Glutamatergic neuron (in vitro differentiated cells): ENCODE measurements around the gene YJU2. TPM values are rescaled to one million over a fixed set of nuclear protein-coding genes. Genes with fewer than 3 reads are reported as not detected.

Experiments used
- DNase-seq: peaks from one replicate; pipeline ENCODE4 v3.0.0; 2022
- H3K27ac Mint-ChIP-seq: one replicate; pipeline ENCODE4 v1.8.0; 2020; ENCODE audit warnings: mild to moderate bottlenecking, mixed read lengths, inconsistent platforms; ENCODE audit not compliant: unreplicated experiment
- H3K27me3 Mint-ChIP-seq: one replicate; pipeline ENCODE4 v1.8.0; 2020; ENCODE audit warnings: mild to moderate bottlenecking, moderate library complexity, mixed read lengths, inconsistent platforms; ENCODE audit not compliant: unreplicated experiment
- H3K36me3 Mint-ChIP-seq: one replicate; pipeline ENCODE4 v1.8.0; 2020; ENCODE audit warnings: mild to moderate bottlenecking, mixed read lengths, inconsistent platforms; ENCODE audit not compliant: unreplicated experiment
- H3K4me1 Mint-ChIP-seq: one replicate; pipeline ENCODE4 v1.8.0; 2020; ENCODE audit warnings: mild to moderate bottlenecking, low read depth, mixed read lengths, inconsistent platforms; ENCODE audit not compliant: unreplicated experiment
- H3K4me3 Mint-ChIP-seq: one replicate; pipeline ENCODE4 v1.8.0; 2020; ENCODE audit warnings: mild to moderate bottlenecking, mixed read lengths, inconsistent platforms; ENCODE audit not compliant: unreplicated experiment
- H3K9me3 Mint-ChIP-seq: one replicate; pipeline ENCODE4 v1.8.0; 2020; ENCODE audit warnings: mild to moderate bottlenecking, moderate library complexity, mixed read lengths, inconsistent platforms; ENCODE audit not compliant: unreplicated experiment
- CTCF ChIP-seq: fragments of 200-600 bp; sonication (generic); IDR thresholded peaks from one replicate; pipeline ENCODE4 v1.5.0; 2021; ENCODE audit not compliant: partially characterized antibody, unreplicated experiment
- total RNA-seq: library from RNA; stranded (reverse); fragmentation: NEBNext Ultra II Directional; extraction: Animal tissue kit (Norgen Biotek cat#: 25700); gene quantifications from one replicate; pipeline ENCODE4 v1.2.1, GENCODE V29; 2021; ENCODE audit not compliant: unreplicated experiment

YJU2 gene
- total RNA-seq, 1 donor from 2014 or later: 18.7 TPM

GRCh38 chr19:4256563-4256962 is 9.7 kb downstream of the YJU2 start:
- Mint-ChIP-seq H3K4me3 (no peak overlapping the region), H3K4me1 (no peaks in the 10 kb centered on the region), H3K36me3 (peaks cover 12% of the 10 kb centered on the region), H3K27me3 (no peaks in the 10 kb centered on the region), H3K27ac (no peak overlapping the region), H3K9me3 (peaks cover 4% of the 10 kb centered on the region)
- TF ChIP-seq CTCF: no peak
- DNase-seq: no peak

GRCh38 chr19:4257025-4257424 is 10.1 kb downstream of the YJU2 start:
- DNase-seq: no peak
- H3K36me3 Mint-ChIP-seq: peaks cover 12% of the 10 kb centered on the region
- peaks cover 4% of the 10 kb centered on the region for H3K9me3 Mint-ChIP-seq
- no peaks in the 10 kb centered on the region for H3K4me1 Mint-ChIP-seq
- no peak overlapping the region for H3K4me3 Mint-ChIP-seq
- no peak for TF ChIP-seq CTCF
- no peaks in the 10 kb centered on the region for H3K27me3 Mint-ChIP-seq
- no peak overlapping the region for H3K27ac Mint-ChIP-seq

- no peaks in the 10 kb centered on the region for H3K4me1 Mint-ChIP-seq
- H3K27ac Mint-ChIP-seq: no peak overlapping the region
- TF ChIP-seq CTCF: no peak
- no peak for DNase-seq
- no peak overlapping the region for H3K4me3 Mint-ChIP-seq
- H3K27me3 Mint-ChIP-seq: no peaks in the 10 kb centered on the region
- H3K9me3 Mint-ChIP-seq: peaks cover 4% of the 10 kb centered on the region
- peaks cover 12% of the 10 kb centered on the region for H3K36me3 Mint-ChIP-seq
These were observed 11.3 kb downstream of the YJU2 start for GRCh38 chr19:4258181-4258580.

GRCh38 chr19:4260613-4261191 is 13.8 kb downstream of the YJU2 start:
- Mint-ChIP-seq H3K4me1 (no peaks in the 10 kb centered on the region), H3K27ac (no peak overlapping the region), H3K36me3 (no peaks in the 10 kb centered on the region), H3K4me3 (no peak overlapping the region), H3K27me3 (no peaks in the 10 kb centered on the region), H3K9me3 (no peaks in the 10 kb centered on the region)
- no peak for TF ChIP-seq CTCF
- no peak for DNase-seq

GRCh38 chr19:4264812-4265211 is 17.9 kb downstream of the YJU2 start:
- peaks cover 3% of the 10 kb centered on the region for H3K9me3 Mint-ChIP-seq
- no peak overlapping the region for H3K4me3 Mint-ChIP-seq
- no peak overlapping the region for H3K27ac Mint-ChIP-seq
- no peaks in the 10 kb centered on the region for H3K4me1 Mint-ChIP-seq
- no peaks in the 10 kb centered on the region for H3K36me3 Mint-ChIP-seq
- DNase-seq: no peak
- H3K27me3 Mint-ChIP-seq: peaks cover 4% of the 10 kb centered on the region
- no peak for TF ChIP-seq CTCF
